Loucy (cell line): ENCODE results near the gene P4HB.

ENCODE experiments used
- H2AFZ ChIP-seq: fragments of 200-600 bp; sonication (generic); 2 replicates; pipeline ENCODE4 v1.6.0; 2016; ENCODE audit warnings: antibody characterized with exemption, mild to moderate bottlenecking, low read length, moderate library complexity
- H3F3A ChIP-seq: fragments of 200-600 bp; 2 replicates; pipeline ENCODE4 v1.6.0; 2016; ENCODE audit warnings: antibody characterized with exemption, low read depth, mild to moderate bottlenecking
- H3K27me3 ChIP-seq: fragments of 200-600 bp; sonication (generic); 2 replicates; pipeline ENCODE4 v1.6.1; 2014; ENCODE audit warnings: low read length, mild to moderate bottlenecking; ENCODE audit not compliant: insufficient read depth, poor library complexity, severe bottlenecking
- H3K36me3 ChIP-seq: fragments of 200-600 bp; sonication (generic); 2 replicates; pipeline ENCODE4 v1.6.1; 2016; ENCODE audit warnings: low read length; ENCODE audit not compliant: insufficient read depth
- H3K4me1 ChIP-seq: fragments of 200-600 bp; sonication (generic); 2 replicates; pipeline ENCODE4 v1.5.1; 2014; ENCODE audit warnings: low read length, mild to moderate bottlenecking; ENCODE audit not compliant: insufficient read depth, poor library complexity, severe bottlenecking
- H3K4me2 ChIP-seq: fragments of 200-600 bp; sonication (generic); 2 replicates; pipeline ENCODE4 v1.6.0; 2014; ENCODE audit warnings: antibody characterized with exemption, low read length, low read depth, mild to moderate bottlenecking; ENCODE audit not compliant: poor library complexity, severe bottlenecking
- H3K4me3 ChIP-seq: fragments of 200-600 bp; sonication (generic); 2 replicates; pipeline ENCODE4 v1.5.1; 2014; ENCODE audit warnings: low read length, mild to moderate bottlenecking, mixed read lengths; ENCODE audit not compliant: poor library complexity, severe bottlenecking
- H3K79me2 ChIP-seq: fragments of 200-600 bp; sonication (generic); 2 replicates; pipeline ENCODE4 v1.6.1; 2014; ENCODE audit warnings: low read length; ENCODE audit not compliant: insufficient read depth
- H3K9ac ChIP-seq: fragments of 200-600 bp; sonication (generic); 2 replicates; pipeline ENCODE4 v1.6.0; 2014; ENCODE audit warnings: mild to moderate bottlenecking, low read depth, low read length, moderate library complexity; ENCODE audit not compliant: poor library complexity, severe bottlenecking
- H3K9me2 ChIP-seq: fragments of 200-600 bp; sonication (generic); replicated peaks from 2 replicates; pipeline ENCODE4 v1.6.1; 2016; ENCODE audit warnings: low read depth, low read length, mixed read lengths
- H3K9me3 ChIP-seq: fragments of 200-600 bp; sonication (generic); 2 replicates; pipeline ENCODE4 v1.6.1; 2014; ENCODE audit warnings: mild to moderate bottlenecking, antibody characterized with exemption, low read length, low read depth; ENCODE audit not compliant: insufficient read depth
- H4K20me1 ChIP-seq: fragments of 200-600 bp; sonication (generic); 2 replicates; pipeline ENCODE4 v1.6.0; 2014; ENCODE audit warnings: antibody characterized with exemption, low read length, mild to moderate bottlenecking; ENCODE audit not compliant: insufficient read depth, poor library complexity, severe bottlenecking
- CTCF ChIP-seq: fragments of 200-600 bp; sonication (generic); conservative IDR thresholded peaks from 2 replicates; pipeline ENCODE4 v1.5.1; 2014; ENCODE audit warnings: mild to moderate bottlenecking, antibody characterized with exemption, low read length
- EZH2phosphoT487 ChIP-seq: fragments of 200-600 bp; IDR thresholded peaks from 2 replicates; pipeline ENCODE4 v1.6.1; 2018; ENCODE audit warnings: antibody characterized with exemption, mild to moderate bottlenecking, moderate library complexity, borderline replicate concordance

Gene P4HB

GRCh38 chr17:81903415-81903831, 43.1 kb upstream of the P4HB start:
- TF ChIP-seq CTCF (no peak), EZH2phosphoT487 (no peak)
- Histone ChIP-seq H3K9me3 (no peaks in the 10 kb centered on the region), H2AFZ (no peak overlapping the region), H3K9me2 (no peaks in the 10 kb centered on the region), H3K9ac (no peak overlapping the region), H3K4me3 (no peak overlapping the region), H3K4me2 (no peak overlapping the region), H4K20me1 (no peaks in the 10 kb centered on the region), H3K27me3 (no peaks in the 10 kb centered on the region), H3K4me1 (no peaks in the 10 kb centered on the region), H3F3A (no peaks in the 10 kb centered on the region; the same call in 1 of the 2 replicates), H3K79me2 (no peaks in the 10 kb centered on the region), H3K36me3 (peaks cover 3% of the 10 kb centered on the region; the same call in 1 of the 2 replicates)

GRCh38 chr17:81902653-81903414, 42.5 kb upstream of the P4HB start:
- no peak overlapping the region for H3K4me3 ChIP-seq

GRCh38 chr17:81902023-81902652, 41.8 kb upstream of the P4HB start, which contains the start of gene NPB:
Gene NPB (plus strand): TSS chr17:81902238. CDS start chr17:81902278, 40 bp downstream.
- H3K4me1 ChIP-seq: no peaks in the 10 kb centered on the region
- H3K9me2 ChIP-seq: no peaks in the 10 kb centered on the region
- no peaks in the 10 kb centered on the region for H3K27me3 ChIP-seq
- no peak within 1 kb of the TSS for H3K4me2 ChIP-seq
- H3K4me3 ChIP-seq: no peak within 1 kb of the TSS
- no peaks in the 10 kb centered on the region for H4K20me1 ChIP-seq
- H3F3A ChIP-seq: no peaks in the 10 kb centered on the region; the same call in 1 of the 2 replicates
- no peaks in the 10 kb centered on the region for H3K9me3 ChIP-seq
- no peaks in the 10 kb centered on the region; the same call in 1 of the 2 replicates for H3K36me3 ChIP-seq
- TF ChIP-seq EZH2phosphoT487 (no peak), CTCF (no peak)
- H2AFZ ChIP-seq: no peak within 1 kb of the TSS
- no peaks in the 10 kb centered on the region for H3K79me2 ChIP-seq
- no peak within 1 kb of the TSS for H3K9ac ChIP-seq

More at GRCh38 chr17:81902653-81903414, 42.5 kb upstream of the P4HB start:
- H3K4me1 ChIP-seq: no peaks in the 10 kb centered on the region
- no peak overlapping the region for H3K4me2 ChIP-seq
- H3K27me3 ChIP-seq: no peaks in the 10 kb centered on the region
- H3K9ac ChIP-seq: no peak overlapping the region
- H3K9me3 ChIP-seq: no peaks in the 10 kb centered on the region
- TF ChIP-seq EZH2phosphoT487: no peak
- no peak for TF ChIP-seq CTCF
- H3K79me2 ChIP-seq: no peaks in the 10 kb centered on the region
- H2AFZ ChIP-seq: no peak overlapping the region
- H3F3A ChIP-seq: no peaks in the 10 kb centered on the region; the same call in 1 of the 2 replicates
- no peaks in the 10 kb centered on the region; the same call in 1 of the 2 replicates for H3K36me3 ChIP-seq
- H4K20me1 ChIP-seq: no peaks in the 10 kb centered on the region
- no peaks in the 10 kb centered on the region for H3K9me2 ChIP-seq
